Measurements from ENCODE around the gene SLC16A1.

DNA sequence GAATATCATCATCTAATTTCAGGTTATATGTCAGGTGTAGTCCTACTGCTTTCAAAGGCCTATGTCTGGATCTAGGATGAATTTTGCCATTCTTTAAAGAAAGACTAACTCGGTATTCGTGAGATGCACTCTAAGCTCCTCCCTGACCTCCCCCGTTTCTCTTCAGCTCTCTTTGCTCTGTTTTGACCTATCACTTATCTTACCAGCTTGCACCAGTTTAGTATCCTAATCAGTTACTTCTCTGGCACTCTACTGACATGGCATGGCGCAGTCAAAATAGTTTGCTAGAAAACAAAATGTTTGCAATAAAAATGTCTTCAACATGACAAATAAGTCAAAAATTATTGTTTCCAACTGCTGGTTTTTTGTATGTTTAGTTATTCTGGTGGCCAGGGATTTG is 8.4 kb upstream of the SLC16A1 start:
- TF ChIP-seq GATA2 (IDR thresholded peaks at IDR 0.05; ENCODE audit: low read depth, low read length) (no peak), GATA3 (IDR thresholded peaks at IDR 0.05; ENCODE audit: low read depth, low read length) (no peak)

Measured in SH-SY5Y (cell line).